Embryonic facial prominence (tissue), 1 donor: Measurements from ENCODE around the gene PRAC1.

ENCODE experiments used
- DNase-seq: peaks from one replicate; pipeline ENCODE4 v3.0.0-alpha.2; 2016; ENCODE audit errors: extremely low spot score

PRAC1 gene

GRCh38 chr17:48747445-48748363 is 25.4 kb upstream of the PRAC1 start:
- DNase-seq, result no peak

- no peak for DNase-seq
Observed at GRCh38 chr17:48746916-48747444, 24.7 kb upstream of the PRAC1 start.

GRCh38 chr17:48745381-48746275 is 23.3 kb upstream of the PRAC1 start:
- no peak for DNase-seq

GRCh38 chr17:48740537-48740936 is 18.2 kb upstream of the PRAC1 start:
- no peak for DNase-seq

- no peak for DNase-seq
Observed at GRCh38 chr17:48738803-48739526, 16.6 kb upstream of the PRAC1 start.

- no peak for DNase-seq
Observed at GRCh38 chr17:48738424-48738802, 16.1 kb upstream of the PRAC1 start.

- DNase-seq, result no peak
Observed at GRCh38 chr17:48737330-48738043, 15.2 kb upstream of the PRAC1 start.

- no peak for DNase-seq
Observed at GRCh38 chr17:48735062-48735351, 12.7 kb upstream of the PRAC1 start.

GRCh38 chr17:48734333-48735061 is 12.2 kb upstream of the PRAC1 start:
- no peak for DNase-seq

GRCh38 chr17:48733632-48734328 is 11.5 kb upstream of the PRAC1 start:
- DNase-seq, result no peak

GRCh38 chr17:48732688-48733629 is 10.6 kb upstream of the PRAC1 start:
- no peak for DNase-seq

GRCh38 chr17:48731355-48731754 is 9.0 kb upstream of the PRAC1 start:
- no peak for DNase-seq

GRCh38 chr17:48730240-48730550 is 7.9 kb upstream of the PRAC1 start:
- DNase-seq, result no peak

GRCh38 chr17:48729335-48730239 is 7.3 kb upstream of the PRAC1 start:
- DNase-seq, result no peak

- DNase-seq, result no peak
Observed at GRCh38 chr17:48728232-48729231, 6.2 kb upstream of the PRAC1 start, which contains the start of gene HOXB13. TSS of gene HOXB13 (minus strand) at chr17:48728750. CDS start at chr17:48728593, 157 bp downstream.

- no peak for DNase-seq
Observed at GRCh38 chr17:48727415-48728175, 5.3 kb upstream of the PRAC1 start.
